ENCODE data around the gene GTF2IRD1.
"Not testable (repeated sequence)": the region's sequence is repeated elsewhere in the genome, so short reads cannot be mapped to it uniquely, and the experiment has no call there.

The GTF2IRD1 gene

GRCh38 chr7:74554178-74554577 is 100.5 kb downstream of the GTF2IRD1 start:
- DNase-seq (ENCODE audit: extremely low read depth, low read depth), result no peak
- no peak for TF ChIP-seq CTCF (IDR thresholded peaks at IDR 0.05; ENCODE audit: low read depth, low read length, missing control alignments)
- no peak overlapping the region for H3K4me3 ChIP-seq (replicated peaks; ENCODE audit: low read depth, low read length)

GRCh38 chr7:74560086-74560719 is 106.5 kb downstream of the GTF2IRD1 start:
- H3K4me3 ChIP-seq (replicated peaks; ENCODE audit: low read depth, low read length), result no peak overlapping the region
- TF ChIP-seq CTCF (IDR thresholded peaks at IDR 0.05; ENCODE audit: low read depth, low read length, missing control alignments), result no peak
- DNase-seq (ENCODE audit: extremely low read depth, low read depth), result no peak

- no peak for DNase-seq (ENCODE audit: extremely low read depth, low read depth)
- no peak for TF ChIP-seq CTCF (IDR thresholded peaks at IDR 0.05; ENCODE audit: low read depth, low read length, missing control alignments)
- no peak overlapping the region for H3K4me3 ChIP-seq (replicated peaks; ENCODE audit: low read depth, low read length)
Observed at GRCh38 chr7:74561898-74562613, 108.3 kb downstream of the GTF2IRD1 start.

GRCh38 chr7:74563639-74564038 is 109.9 kb downstream of the GTF2IRD1 start:
- not testable (repeated sequence) for H3K4me3 ChIP-seq (replicated peaks; ENCODE audit: low read depth, low read length); DNase-seq (ENCODE audit: extremely low read depth, low read depth)

GRCh38 chr7:74567318-74567668 is 113.6 kb downstream of the GTF2IRD1 start:
- TF ChIP-seq CTCF (IDR thresholded peaks at IDR 0.05; ENCODE audit: low read depth, low read length, missing control alignments), result no peak
- H3K4me3 ChIP-seq (replicated peaks; ENCODE audit: low read depth, low read length), result no peak overlapping the region
- DNase-seq (ENCODE audit: extremely low read depth, low read depth), result no peak

- TF ChIP-seq CTCF (IDR thresholded peaks at IDR 0.05; ENCODE audit: low read depth, low read length, missing control alignments), result no peak
- no peak for DNase-seq (ENCODE audit: extremely low read depth, low read depth)
- H3K4me3 ChIP-seq (replicated peaks; ENCODE audit: low read depth, low read length), result no peak overlapping the region
Observed at GRCh38 chr7:74568658-74569057, 115.0 kb downstream of the GTF2IRD1 start.

- DNase-seq (ENCODE audit: extremely low read depth, low read depth), result no peak
- H3K4me3 ChIP-seq (replicated peaks; ENCODE audit: low read depth, low read length), result no peak overlapping the region
- no peak for TF ChIP-seq CTCF (IDR thresholded peaks at IDR 0.05; ENCODE audit: low read depth, low read length, missing control alignments)
Observed at GRCh38 chr7:74569501-74570075, 115.9 kb downstream of the GTF2IRD1 start.
